PC-3 (cell line): ENCODE results near the gene CNIH3. TPM values are rescaled to one million over a fixed set of nuclear protein-coding genes. Genes with fewer than 3 reads are reported as not detected.

Experiments used
- ATAC-seq: fragments of 200-7000 bp; cut with Tn5 transposase; 2 replicates; pipeline ENCODE4 v1.9.1; 2020; ENCODE audit warnings: mild to moderate bottlenecking, moderate library complexity
- BruUV-seq: library from RNA; stranded (reverse); fragments of 400-500 nt; replicated peaks from 2 replicates; lab custom pipeline; 2021; lab: Mats Ljungman, UMichigan
- CTCF ChIA-PET: fragments of 300-600 bp; sonication (Branson Sonifier 250); formaldehyde crosslinking; loops from one replicate; lab custom pipeline; 2022; ENCODE audit warnings: antibody characterized with exemption; lab: Charles Lee
- POLR2A ChIA-PET: fragments of 300-600 bp; sonication (Branson Sonifier 250); formaldehyde crosslinking; loops from one replicate; lab custom pipeline; 2022; ENCODE audit warnings: antibody characterized with exemption; ENCODE audit not compliant: unreplicated experiment; lab: Charles Lee
- DNase-seq: peaks from one replicate; pipeline ENCODE4 v3.0.0-alpha.2; 2015
- H2AFZ ChIP-seq: fragments of 300-600 bp; sonication (generic); 2 replicates; pipeline ENCODE4 v1.6.0; 2016; ENCODE audit warnings: antibody characterized with exemption, low read length
- H3F3A ChIP-seq: fragments of 300-600 bp; sonication (generic); one replicate; pipeline ENCODE4 v1.6.0; 2017; ENCODE audit warnings: antibody characterized with exemption, low read length, control low read depth, mild to moderate bottlenecking; ENCODE audit not compliant: unreplicated experiment
- H3K27ac ChIP-seq: fragments of 300-600 bp; sonication (generic); 2 replicates; pipeline ENCODE4 v1.5.1; 2016; ENCODE audit warnings: mild to moderate bottlenecking, low read length
- H3K27me3 ChIP-seq: fragments of 300-600 bp; sonication (generic); 2 replicates; pipeline ENCODE4 v1.6.1; 2016; ENCODE audit warnings: low read length, mixed read lengths
- H3K36me3 ChIP-seq: fragments of 300-600 bp; sonication (generic); 2 replicates; pipeline ENCODE4 v1.6.1; 2016; ENCODE audit warnings: low read depth, mixed run types, low read length, mixed read lengths
- H3K4me1 ChIP-seq: fragments of 300-600 bp; sonication (generic); 2 replicates; pipeline ENCODE4 v1.5.1; 2016; ENCODE audit warnings: low read length; ENCODE audit not compliant: insufficient read depth
- H3K4me2 ChIP-seq: fragments of 300-600 bp; sonication (generic); 2 replicates; pipeline ENCODE4 v1.6.0; 2016; ENCODE audit warnings: low read length
- H3K4me3 ChIP-seq: fragments of 300-600 bp; sonication (generic); 2 replicates; pipeline ENCODE4 v1.5.1; 2016; ENCODE audit warnings: mild to moderate bottlenecking, low read length, mixed read lengths
- H3K79me2 ChIP-seq: fragments of 300-600 bp; sonication (generic); 2 replicates; pipeline ENCODE4 v1.6.1; 2017; ENCODE audit warnings: low read length, mixed read lengths
- H3K9ac ChIP-seq: fragments of 300-600 bp; sonication (generic); 2 replicates; pipeline ENCODE4 v1.6.0; 2016; ENCODE audit warnings: mild to moderate bottlenecking, low read length
- H3K9me2 ChIP-seq: fragments of 300-600 bp; sonication (generic); replicated peaks from 2 replicates; pipeline ENCODE4 v1.6.1; 2016; ENCODE audit warnings: mixed run types, low read length, mixed read lengths
- H3K9me3 ChIP-seq: fragments of 300-600 bp; sonication (generic); 2 replicates; pipeline ENCODE4 v1.6.1; 2016; ENCODE audit warnings: low read length, mixed read lengths
- H4K20me1 ChIP-seq: fragments of 300-600 bp; sonication (generic); 2 replicates; pipeline ENCODE4 v1.6.1; 2016; ENCODE audit warnings: low read length, mixed read lengths
- CTCF ChIP-seq: fragments of 300-600 bp; sonication (generic); conservative IDR thresholded peaks from 2 replicates; pipeline ENCODE4 v1.5.1; 2017; ENCODE audit warnings: antibody characterized with exemption, low read depth, mild to moderate bottlenecking, low read length
- EZH2 ChIP-seq: fragments of 300-600 bp; sonication (generic); IDR thresholded peaks from one replicate; pipeline ENCODE4 v1.6.1; 2017; ENCODE audit warnings: antibody characterized with exemption, mild to moderate bottlenecking, low read length; ENCODE audit not compliant: unreplicated experiment
- EZH2phosphoT487 ChIP-seq: fragments of 300-600 bp; sonication (generic); IDR thresholded peaks from 2 replicates; pipeline ENCODE4 v1.6.1; 2018; ENCODE audit warnings: mild to moderate bottlenecking, antibody characterized with exemption, low read length, borderline replicate concordance
- intact Hi-C: fragments of 100-400 bp; cut with micrococcal nuclease; formaldehyde crosslinking; loops from 2 replicates; pipeline ENCODE4 v1.9.0; 2023
- total RNA-seq: library from RNA; depleted of rRNA; stranded (reverse); fragments of >200 nt; gene quantifications from 2 replicates; pipeline ENCODE4 v1.2.3, GENCODE V29; 2014

Gene CNIH3
- total RNA-seq, 1 experiment from 2014 or later, result 7.4 TPM

- Histone ChIP-seq H3K9me3 (no peaks in the 10 kb centered on the region), H3K36me3 (no peaks in the 10 kb centered on the region), H2AFZ (no peak overlapping the region), H3K27me3 (peaks cover 5% of the 10 kb centered on the region), H3K4me2 (no peak overlapping the region), H3K4me1 (peaks cover 7% of the 10 kb centered on the region; the same call in 1 of the 2 replicates), H3K79me2 (no peaks in the 10 kb centered on the region), H3K9me2 (no peaks in the 10 kb centered on the region), H3K4me3 (no peak overlapping the region), H3F3A (no peaks in the 10 kb centered on the region), H4K20me1 (no peaks in the 10 kb centered on the region), H3K9ac (no peak overlapping the region), H3K27ac (no peak overlapping the region)
- POLR2A ChIA-PET, result no interaction called here
- CTCF ChIA-PET, result no interaction called here
- no peak for ATAC-seq
- no TSS peak for BruUV-seq
- TF ChIP-seq EZH2, result no peak
- no peak for TF ChIP-seq CTCF
- no peak for TF ChIP-seq EZH2phosphoT487
- no peak for DNase-seq
- intact Hi-C loops, result no loop called here
Measured at GRCh38 chr1:224751624-224752311, 135.7 kb downstream of the CNIH3 start.

- Histone ChIP-seq H3K9me2 (no peaks in the 10 kb centered on the region), H3F3A (no peaks in the 10 kb centered on the region), H3K79me2 (no peaks in the 10 kb centered on the region), H3K27me3 (peaks cover 5% of the 10 kb centered on the region), H3K36me3 (no peaks in the 10 kb centered on the region), H3K27ac (no peak overlapping the region), H3K4me2 (no peak overlapping the region), H3K9me3 (no peaks in the 10 kb centered on the region), H3K4me3 (no peak overlapping the region), H3K4me1 (no peaks in the 10 kb centered on the region), H2AFZ (no peak overlapping the region), H3K9ac (no peak overlapping the region), H4K20me1 (no peaks in the 10 kb centered on the region)
- TF ChIP-seq EZH2, result no peak
- no peak for TF ChIP-seq CTCF
- no peak for TF ChIP-seq EZH2phosphoT487
- ATAC-seq (no peak), DNase-seq (no peak)
- intact Hi-C loops, result no loop called here
- POLR2A ChIA-PET, result no interaction called here
- BruUV-seq, result no TSS peak
- CTCF ChIA-PET, result no interaction called here
Measured at GRCh38 chr1:224753491-224753890, 137.4 kb downstream of the CNIH3 start.

- Histone ChIP-seq H3K27ac (no peak overlapping the region), H3K9me3 (no peaks in the 10 kb centered on the region), H3K79me2 (no peaks in the 10 kb centered on the region), H3K4me2 (no peak overlapping the region), H4K20me1 (no peaks in the 10 kb centered on the region), H3K4me1 (no peaks in the 10 kb centered on the region), H3K4me3 (no peak overlapping the region), H2AFZ (no peak overlapping the region), H3K9ac (no peak overlapping the region), H3F3A (no peaks in the 10 kb centered on the region), H3K36me3 (no peaks in the 10 kb centered on the region), H3K27me3 (no peaks in the 10 kb centered on the region; the same call in 1 of the 2 replicates), H3K9me2 (no peaks in the 10 kb centered on the region)
- ATAC-seq (no peak), DNase-seq (no peak)
- ChIA-PET CTCF (interaction anchor here (0.6 kb wide), 1 partner anchor 110 kb away, joined by 4 read pairs; no protein-coding TSS in a partner anchor), POLR2A (no interaction called here)
- BruUV-seq, result no TSS peak
- intact Hi-C loops, result no loop called here
- TF ChIP-seq CTCF (no peak), EZH2phosphoT487 (no peak), EZH2 (no peak)
Measured at GRCh38 chr1:224755586-224755985, 139.5 kb downstream of the CNIH3 start.
